Hematopoietic multipotent progenitor cell treated with erythropoietin and hydrocortisone succinate and interleukin-3 and kit ligand, for 15 days (in vitro differentiated cells): Measurements from ENCODE around the gene PLXNB3.
A peak's percentile ranks its signal among the peaks of the same experiment; 100 is the strongest.

ENCODE experiments used
- DNase-seq: peaks from one replicate; pipeline ENCODE4 v3.0.0-alpha.2; 2015; ENCODE audit warnings: low spot score

PLXNB3 gene

DNA sequence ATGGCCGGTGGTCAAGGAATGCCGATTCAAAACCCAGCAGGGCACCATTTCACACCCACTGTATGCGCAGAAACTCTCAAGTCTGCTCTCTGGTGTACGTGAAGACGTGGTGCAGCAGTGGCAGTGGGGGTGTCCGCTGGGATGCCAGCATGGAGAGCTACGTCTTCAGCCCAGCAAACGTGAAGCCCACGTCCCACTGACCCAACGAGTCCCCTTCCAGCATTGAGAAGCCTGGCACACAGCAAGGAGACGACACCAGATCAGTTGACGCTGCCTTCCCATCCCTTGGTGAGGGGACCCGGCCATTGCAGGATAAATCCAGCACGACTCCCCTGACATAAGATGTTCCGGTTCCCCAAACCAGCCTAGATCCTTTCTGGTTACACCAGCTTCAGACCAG lies 2.2 kb upstream of the PLXNB3 start:
- no peak for DNase-seq

DNA sequence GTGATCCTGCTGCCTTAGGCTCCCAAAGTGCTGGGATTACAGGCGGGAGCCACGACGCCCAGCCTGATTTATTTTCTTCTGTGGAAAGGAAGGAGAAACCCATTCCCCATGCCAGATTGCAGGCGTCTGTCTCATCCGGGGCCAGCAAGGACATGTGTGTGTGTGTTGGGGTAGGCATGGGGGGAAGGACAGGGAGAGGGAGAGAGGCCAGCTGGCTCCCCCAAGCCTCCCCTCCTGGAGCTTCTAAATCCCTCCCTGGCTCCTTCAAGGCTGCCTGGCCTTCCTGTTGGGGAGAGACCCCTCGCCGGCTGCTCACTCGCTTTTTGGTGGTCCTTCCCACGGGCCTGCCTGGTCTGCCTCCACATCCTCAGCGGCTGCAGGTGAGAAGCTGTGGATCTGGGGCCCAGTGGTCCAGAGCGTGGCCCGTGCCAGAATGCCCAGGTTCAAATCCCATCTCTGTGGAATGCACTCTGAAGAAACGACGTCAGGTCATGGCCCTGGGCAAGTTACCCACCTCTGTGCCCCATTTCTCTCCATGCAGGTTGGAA lies 1.3 kb upstream of the PLXNB3 start:
- DNase-seq = no peak

DNA sequence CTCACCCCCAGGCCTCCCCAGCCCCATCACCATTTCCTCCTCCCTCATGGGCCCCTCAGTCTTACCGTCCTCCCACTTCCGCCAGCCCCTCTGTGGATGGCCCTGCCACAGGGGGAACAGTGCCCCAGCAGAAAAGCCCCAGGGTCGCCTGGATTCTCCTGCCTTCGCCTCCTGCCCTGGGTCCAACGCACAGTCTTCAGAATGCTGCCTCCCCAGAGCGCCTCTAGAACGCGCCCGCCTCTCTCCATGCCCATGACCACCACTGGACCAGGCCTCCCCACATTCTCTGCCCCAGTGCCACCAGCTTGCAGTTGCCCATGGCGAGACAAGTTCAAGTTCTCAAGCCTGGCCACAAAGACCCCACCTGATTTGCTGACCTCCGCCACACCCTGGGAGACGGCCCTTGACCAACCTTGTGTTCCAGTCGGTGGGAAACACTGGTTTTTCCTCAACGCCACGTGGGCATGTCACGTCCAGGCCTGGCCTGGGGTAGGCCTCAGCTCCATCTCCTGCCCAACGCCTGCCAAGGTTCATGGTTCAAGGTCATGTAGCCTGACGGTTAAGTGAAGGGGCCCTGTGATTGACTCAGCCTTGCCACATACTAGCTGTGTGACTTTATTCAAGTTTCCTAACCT lies 634 bp upstream of the PLXNB3 start:
- no peak for DNase-seq

DNA sequence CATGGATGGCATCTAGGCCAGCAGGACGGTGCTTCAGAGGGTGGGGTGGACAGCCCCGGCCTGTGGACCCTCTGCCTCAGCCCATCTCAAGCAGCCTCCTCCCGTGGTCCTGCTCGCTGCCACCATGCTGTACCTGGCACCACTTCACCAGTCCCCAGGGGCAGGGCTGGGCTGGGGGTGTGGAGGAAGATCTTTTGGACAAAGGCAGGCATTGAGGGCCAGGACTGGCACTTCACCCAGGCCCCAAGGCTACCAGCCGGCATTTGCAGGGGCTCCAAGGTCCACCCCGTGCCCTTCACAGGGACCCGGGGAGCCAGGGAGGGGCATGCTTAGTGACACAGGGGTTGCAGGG lies 713 bp downstream of the PLXNB3 start:
- DNase-seq = no peak

DNA sequence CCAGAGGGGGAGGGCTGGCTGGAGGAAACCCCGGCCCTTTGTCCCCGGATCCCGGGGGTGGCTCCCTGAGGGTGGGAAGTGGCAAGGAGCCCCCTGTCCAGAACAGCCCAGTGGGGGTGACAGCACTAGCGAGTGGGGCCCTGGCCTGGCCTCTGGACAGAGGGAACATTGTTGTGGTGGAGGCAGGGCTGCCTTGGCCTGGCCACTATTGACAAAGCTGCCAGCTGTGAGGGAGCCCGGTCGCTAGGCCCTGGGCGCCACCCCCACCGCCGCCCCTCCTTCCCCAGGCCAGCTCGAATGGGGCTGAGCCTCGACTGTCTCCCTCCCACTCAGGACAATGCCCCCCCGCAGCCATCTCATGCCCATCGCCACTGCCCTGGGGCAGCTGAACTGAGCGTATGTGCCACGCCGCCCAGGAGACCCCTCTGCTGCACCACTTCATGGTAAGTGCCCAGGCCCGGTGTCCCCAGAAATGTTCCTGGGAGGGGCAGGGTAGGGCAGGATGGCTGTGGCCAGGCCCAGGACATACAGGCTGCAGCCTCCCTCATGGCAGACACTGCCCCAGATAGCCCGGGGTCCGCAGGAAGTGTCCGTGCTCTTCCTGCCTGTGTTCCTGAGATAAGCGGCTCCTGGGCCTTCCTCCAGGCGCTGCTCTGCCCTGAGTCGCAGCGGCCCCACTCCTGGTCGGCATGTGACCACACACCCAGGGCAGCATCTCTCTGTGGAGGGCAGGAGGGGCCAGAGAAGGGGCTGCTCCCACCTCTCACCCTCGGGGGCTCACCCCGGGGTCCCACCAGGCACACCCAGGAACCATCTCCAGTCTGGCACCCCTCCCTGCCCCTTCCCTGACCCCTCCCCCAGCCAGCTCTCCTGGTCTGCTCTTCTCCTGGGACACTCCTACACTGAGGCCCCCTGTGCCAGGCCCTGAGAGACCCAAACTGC lies 1.4 kb downstream of the PLXNB3 start:
- DNase-seq = peak; percentile 12

DNA sequence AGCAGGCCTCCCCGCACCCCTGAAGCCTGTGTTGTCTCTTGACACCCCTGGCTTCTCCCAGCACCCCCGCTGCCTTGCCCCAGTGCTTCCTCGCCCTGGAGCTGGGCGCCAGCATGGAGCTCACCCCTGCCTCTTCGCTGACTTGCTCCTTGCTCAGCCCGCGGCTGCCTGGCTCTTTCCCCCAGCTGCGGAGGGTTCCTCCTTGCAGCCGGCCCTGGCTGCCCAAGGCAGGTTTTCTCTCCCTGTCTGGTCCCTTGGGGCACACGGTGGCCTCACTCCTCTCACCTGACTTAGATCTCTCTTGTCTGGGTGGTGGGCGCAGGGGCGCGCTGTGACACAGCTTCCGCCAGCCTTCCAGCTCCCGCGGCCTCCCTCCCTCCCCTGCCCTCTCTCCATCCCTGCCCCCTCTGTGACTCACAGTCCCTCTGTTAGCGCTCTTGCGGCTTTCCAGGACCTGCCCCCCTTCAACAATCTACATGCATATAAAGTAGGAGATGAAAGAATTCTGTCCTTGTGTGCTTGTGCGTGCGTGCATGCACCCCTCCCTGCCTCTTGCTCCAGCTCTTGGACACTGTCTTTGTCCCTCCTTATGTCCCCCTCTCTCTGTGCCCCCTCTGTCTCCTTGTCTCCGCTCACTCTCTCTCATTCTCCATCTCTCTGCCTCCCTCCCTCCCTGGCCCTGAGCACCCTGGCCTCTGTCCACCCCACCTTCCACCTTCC lies 2.2 kb downstream of the PLXNB3 start:
- no peak for DNase-seq

DNA sequence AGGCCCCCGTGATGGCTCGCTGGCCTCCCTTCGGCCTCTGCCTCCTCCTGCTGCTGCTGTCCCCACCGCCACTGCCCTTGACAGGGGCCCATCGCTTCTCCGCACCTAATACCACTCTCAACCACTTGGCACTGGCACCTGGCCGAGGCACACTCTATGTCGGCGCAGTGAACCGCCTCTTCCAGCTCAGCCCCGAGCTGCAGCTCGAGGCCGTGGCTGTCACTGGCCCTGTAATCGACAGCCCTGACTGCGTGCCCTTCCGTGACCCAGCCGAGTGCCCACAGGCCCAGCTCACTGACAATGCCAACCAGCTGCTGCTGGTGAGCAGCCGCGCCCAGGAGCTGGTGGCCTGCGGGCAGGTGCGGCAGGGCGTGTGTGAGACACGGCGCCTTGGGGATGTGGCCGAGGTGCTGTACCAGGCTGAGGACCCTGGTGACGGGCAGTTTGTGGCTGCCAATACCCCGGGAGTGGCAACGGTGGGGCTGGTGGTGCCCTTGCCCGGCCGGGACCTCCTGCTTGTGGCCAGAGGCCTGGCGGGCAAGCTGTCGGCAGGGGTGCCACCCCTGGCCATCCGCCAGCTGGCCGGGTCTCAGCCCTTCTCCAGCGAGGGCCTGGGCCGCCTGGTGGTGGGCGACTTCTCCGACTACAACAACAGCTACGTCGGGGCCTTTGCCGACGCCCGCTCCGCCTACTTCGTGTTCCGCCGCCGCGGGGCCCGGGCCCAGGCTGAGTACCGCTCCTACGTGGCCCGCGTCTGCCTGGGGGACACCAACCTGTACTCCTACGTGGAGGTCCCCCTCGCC lies 3.0 kb downstream of the PLXNB3 start:
- DNase-seq = no peak

DNA sequence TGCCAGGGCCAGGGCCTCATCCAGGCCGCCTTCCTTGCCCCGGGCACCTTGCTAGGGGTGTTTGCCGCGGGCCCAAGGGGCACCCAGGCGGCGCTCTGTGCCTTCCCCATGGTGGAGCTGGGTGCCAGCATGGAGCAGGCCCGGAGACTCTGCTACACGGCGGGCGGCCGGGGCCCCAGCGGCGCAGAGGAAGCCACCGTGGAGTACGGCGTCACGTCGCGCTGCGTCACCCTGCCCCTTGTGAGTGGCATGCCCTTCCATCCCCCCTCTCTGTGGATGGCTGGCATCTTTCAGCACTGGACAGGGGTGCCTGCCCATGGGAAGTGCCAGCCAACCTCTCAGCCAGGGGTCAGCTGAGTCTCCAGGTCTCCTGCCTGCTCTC lies 3.6 kb downstream of the PLXNB3 start:
- no peak for DNase-seq

DNA sequence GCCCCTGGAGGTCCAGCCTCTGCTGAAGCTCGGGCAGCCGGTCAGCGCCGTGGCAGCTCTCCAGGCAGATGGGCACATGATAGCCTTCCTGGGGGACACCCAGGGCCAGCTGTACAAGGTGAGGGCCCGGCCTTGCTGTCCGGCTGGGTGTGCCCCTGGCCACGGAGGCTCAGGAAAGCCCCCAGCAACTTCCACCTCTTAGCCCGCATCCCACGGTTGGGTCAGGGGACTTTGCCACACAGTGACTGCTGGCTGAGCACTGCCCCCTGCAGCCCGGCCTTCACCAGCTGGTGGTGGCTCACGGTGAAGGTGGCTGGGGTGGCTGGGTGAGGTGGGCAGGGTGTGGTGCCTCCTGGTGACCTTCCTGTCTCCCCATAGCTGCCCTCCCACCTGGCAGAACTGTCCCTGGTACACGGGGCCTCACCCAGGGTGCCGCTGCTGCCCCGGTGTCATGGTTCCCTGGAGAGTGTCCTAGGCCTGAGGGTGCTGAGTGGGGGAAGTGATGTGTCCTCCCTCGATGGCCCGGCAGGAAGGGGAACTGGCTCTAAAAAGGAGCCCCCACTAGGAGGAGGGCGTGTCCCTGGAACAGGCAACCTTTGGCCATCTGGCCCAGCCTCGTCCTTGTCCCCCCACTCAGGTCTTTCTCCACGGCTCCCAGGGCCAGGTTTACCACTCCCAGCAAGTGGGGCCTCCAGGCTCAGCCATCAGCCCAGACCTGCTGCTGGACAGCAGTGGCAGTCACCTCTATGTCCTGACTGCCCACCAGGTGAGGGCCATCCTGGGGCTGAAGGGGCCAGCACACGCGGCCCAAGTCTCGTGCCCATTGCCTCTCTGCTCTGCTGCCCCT lies 4.5 kb downstream of the PLXNB3 start:
- no peak for DNase-seq

DNA sequence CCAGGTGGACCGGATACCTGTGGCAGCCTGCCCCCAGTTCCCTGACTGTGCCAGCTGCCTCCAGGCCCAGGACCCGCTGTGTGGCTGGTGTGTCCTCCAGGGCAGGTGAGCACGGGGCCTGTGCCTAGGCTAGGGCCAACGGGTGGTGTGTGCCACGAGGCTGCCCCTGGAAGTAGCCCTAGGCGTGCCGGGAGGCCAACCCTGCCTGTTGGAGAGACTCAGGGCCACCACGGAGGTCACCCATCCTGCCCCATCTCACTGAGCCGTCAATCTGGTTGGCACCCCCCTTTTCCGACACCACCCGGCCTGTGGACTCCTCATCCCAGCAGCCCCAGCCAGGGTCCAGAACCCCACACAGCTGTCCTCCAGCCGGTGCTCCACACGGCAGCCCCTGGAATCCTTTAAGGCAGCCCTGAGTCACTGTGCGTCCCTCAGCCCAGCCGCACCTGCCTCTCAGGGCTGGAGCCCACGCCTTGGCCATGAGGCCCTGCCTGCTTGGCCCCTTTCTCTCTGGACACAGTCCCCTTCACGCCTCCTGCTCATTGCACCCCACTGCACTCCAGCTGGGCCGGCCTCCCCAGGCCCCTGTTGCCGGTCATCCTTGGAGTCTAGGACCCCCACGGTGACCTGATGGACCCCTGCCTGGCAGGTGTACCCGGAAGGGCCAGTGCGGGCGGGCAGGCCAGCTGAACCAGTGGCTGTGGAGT lies 5.3 kb downstream of the PLXNB3 start:
- DNase-seq = no peak

DNA sequence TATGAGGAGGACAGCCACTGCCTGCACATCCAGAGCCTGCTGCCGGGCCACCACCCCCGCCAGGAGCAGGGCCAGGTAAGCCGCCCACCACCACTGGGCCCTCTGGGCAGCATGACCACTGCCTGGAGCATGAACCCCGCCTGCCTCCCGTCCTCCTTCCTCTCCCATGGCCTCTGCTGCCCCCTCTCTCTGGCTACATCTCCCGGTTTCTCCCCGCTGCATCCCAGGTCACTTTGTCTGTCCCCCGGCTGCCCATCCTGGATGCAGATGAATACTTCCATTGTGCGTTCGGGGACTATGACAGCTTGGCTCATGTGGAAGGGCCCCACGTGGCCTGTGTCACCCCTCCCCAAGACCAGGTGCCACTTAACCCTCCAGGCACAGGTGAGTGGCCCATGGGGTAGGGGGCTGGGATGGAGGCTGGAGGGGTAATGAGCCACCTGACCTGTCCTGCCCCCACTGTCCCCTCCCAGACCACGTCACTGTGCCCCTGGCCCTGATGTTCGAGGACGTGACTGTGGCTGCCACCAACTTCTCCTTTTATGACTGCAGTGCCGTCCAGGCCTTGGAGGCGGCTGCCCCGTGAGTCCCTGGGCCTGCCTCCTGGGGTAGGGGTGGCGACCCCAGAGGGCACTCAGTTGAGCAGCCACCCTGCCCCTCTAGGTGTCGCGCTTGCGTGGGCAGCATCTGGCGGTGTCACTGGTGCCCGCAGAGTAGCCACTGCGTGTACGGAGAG lies 6.0 kb downstream of the PLXNB3 start:
- DNase-seq = no peak

DNA sequence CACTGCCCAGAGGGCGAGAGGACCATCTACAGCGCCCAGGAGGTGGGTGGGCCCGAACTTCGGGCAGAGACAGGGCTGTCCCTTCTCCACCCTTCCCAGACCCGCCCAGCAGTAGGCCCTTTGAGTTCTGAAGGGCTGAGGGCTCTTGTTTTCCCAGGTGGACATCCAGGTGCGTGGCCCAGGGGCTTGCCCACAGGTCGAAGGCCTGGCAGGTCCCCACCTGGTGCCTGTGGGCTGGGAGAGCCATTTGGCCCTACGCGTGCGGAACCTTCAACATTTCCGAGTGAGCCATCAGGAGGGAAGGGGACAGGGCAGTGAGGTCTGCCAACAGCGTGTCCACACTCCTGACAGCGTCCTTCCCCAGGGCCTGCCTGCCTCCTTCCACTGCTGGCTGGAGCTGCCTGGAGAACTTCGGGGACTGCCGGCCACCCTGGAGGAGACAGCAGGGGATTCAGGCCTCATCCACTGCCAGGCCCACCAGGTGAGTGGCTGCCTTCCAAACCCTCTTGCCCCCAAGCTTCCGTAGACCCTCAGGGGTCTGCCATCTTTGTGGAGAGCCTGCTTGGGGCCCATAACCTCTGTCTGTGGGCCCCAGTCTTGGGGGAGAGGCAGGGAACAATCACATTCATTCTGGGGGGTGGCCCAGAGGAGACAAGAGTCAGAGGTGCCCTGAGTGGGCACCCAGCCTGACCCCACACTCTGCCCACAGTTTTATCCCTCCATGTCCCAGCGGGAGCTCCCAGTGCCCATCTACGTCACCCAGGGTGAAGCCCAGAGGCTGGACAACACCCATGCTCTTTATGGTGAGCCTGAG lies 6.8 kb downstream of the PLXNB3 start:
- DNase-seq = no peak

DNA sequence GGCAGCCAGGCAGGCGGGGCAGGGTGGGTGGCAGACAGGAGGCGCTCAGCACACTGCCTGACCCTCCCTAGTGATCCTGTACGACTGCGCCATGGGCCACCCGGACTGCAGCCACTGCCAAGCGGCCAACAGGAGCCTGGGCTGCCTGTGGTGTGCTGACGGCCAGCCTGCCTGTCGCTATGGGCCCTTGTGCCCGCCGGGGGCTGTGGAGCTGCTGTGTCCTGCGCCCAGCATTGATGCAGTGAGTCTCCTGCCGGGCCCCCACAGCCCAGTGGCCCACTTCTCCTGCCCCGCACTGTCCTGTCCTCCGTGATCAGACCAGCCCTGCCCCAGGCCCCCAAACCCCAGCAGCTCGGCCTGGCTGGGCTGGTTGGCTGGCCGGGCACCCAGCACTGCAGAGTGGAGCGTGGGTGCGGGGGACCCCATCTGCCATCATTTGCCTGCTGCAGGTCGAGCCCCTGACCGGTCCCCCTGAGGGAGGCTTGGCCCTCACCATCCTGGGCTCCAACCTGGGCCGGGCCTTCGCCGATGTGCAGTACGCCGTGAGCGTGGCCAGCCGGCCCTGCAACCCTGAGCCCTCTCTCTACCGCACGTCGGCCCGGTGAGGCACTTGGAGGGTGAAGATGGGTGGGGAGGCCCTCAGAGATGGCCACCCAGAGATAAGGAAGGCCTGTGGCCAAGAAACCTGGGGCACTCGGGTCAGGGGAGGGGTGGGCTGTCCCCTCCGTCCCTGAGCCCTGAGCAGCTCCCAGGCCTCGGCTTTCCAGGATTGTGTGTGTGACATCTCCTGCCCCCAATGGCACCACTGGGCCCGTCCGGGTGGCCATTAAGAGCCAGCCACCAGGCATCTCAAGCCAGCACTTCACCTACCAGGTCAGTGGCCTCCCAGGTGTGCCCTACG lies 7.6 kb downstream of the PLXNB3 start:
- no peak for DNase-seq

DNA sequence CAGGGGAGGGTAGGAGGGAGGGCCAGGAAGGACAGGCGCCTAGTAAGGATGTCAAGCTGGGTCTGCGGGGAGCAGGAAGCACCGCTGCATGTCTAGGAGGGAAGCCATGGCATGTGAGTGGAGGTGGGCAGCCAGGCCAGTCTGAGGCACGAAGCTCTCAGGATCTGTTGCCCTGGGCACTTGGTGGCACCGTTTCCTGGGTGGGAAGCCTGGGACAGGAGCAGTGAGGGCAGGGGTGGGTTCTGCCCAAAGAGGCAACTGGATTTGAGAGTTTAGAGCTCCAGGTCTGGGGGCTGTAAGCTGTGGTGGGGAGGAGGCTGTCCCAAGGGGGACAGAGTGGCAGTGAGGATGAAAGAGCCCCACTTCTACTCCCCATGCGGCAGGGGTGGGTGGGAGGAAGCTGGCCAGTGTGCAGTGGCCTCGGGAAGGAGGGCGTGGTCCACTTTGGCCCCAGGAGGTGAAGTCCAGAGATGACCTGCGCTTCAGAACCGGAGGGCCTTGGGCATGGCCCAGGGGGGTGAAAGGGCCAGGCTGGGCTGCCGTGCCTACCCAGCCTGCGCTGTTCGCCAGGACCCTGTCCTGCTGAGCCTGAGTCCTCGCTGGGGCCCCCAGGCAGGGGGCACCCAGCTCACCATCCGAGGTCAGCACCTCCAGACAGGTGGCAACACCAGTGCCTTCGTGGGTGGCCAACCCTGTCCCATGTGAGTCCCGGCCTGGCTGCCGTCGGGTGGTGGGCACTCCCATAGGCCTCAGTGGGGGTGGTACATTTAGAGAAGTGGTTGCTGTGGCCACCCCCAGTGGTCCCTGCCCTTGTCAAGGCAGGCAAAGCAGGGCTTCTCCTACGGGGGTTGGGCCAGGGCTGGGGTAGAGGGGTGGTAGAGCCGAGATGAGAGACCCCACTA lies 8.5 kb downstream of the PLXNB3 start:
- DNase-seq = no peak

DNA sequence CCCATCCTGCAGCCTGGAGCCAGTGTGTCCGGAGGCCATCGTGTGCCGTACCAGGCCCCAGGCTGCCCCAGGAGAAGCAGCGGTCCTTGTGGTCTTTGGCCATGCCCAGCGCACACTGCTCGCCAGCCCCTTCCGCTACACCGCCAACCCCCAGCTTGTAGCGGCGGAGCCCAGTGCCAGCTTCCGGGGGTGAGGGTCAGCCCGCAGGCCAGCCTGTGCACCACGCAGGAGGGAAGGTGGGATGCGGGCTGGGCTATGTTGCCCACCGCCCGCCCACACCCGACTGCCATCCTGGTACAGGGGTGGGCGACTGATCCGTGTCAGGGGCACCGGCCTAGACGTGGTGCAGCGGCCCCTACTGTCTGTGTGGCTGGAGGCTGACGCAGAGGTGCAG lies 9.2 kb downstream of the PLXNB3 start:
- no peak for DNase-seq

DNA sequence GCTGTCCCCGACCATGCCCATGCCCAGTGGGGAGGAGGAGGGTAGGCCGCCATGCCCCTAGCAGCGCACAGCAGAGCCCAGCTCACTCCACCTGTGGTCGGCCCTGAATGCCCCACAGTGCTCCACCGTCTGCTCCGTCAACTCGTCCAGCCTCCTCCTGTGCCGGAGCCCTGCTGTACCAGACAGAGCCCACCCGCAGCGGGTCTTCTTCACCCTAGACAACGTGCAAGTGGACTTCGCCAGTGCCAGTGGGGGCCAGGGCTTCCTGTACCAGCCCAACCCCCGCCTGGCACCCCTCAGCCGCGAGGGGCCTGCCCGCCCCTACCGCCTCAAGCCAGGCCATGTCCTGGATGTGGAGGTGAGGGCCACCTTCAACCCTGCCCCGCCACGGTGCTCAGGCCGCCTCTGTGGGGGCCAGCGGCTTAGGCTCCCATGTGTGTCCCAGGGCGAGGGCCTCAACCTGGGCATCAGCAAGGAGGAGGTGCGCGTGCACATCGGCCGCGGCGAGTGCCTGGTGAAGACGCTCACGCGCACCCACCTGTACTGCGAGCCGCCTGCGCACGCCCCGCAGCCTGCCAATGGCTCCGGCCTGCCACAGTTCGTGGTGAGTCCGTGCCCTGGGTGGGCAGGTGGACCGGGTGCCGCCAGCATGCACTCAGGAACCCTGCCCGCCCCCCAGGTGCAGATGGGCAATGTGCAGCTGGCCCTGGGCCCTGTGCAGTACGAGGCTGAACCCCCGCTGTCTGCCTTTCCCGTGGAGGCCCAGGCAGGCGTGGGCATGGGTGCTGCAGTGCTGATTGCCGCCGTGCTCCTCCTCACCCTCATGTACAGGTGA lies 9.9 kb downstream of the PLXNB3 start:
- DNase-seq = no peak
